MCF 10A (cell line): ENCODE results near the gene VSTM2B. TPM values are rescaled to one million over a fixed set of nuclear protein-coding genes. Genes with fewer than 3 reads are reported as not detected.

Experiments
- BruUV-seq: library from RNA; stranded (reverse); fragments of 400-500 nt; replicated peaks from 2 replicates; lab custom pipeline; 2021; lab: Mats Ljungman, UMichigan
- CTCF ChIA-PET: fragments of 300-600 bp; sonication (Branson Sonifier 250); formaldehyde crosslinking; extraction: SDS; loops from one replicate; lab custom pipeline; 2021; ENCODE audit warnings: antibody characterized with exemption, inconsistent platforms; lab: Yijun Ruan, JAX
- POLR2A ChIA-PET: fragments of 300-600, 350-650 bp; sonication (Branson Sonifier 250); formaldehyde crosslinking; extraction: SDS; loops from one replicate; lab custom pipeline; 2020; ENCODE audit warnings: antibody characterized with exemption, inconsistent platforms; lab: Yijun Ruan, JAX
- DNase-seq: peaks from one replicate; pipeline ENCODE4 v3.0.0-alpha.2; 2018; ENCODE audit not compliant: unreplicated experiment
- H3K27ac Mint-ChIP-seq: one replicate; pipeline ENCODE4 v1.8.0; 2022; ENCODE audit warnings: mild to moderate bottlenecking, low read depth, mixed read lengths; ENCODE audit not compliant: unreplicated experiment
- H3K27me3 Mint-ChIP-seq: one replicate; pipeline ENCODE4 v1.8.0; 2022; ENCODE audit warnings: mixed read lengths; ENCODE audit not compliant: insufficient read depth, unreplicated experiment
- H3K36me3 Mint-ChIP-seq: one replicate; pipeline ENCODE4 v1.8.0; 2022; ENCODE audit warnings: mild to moderate bottlenecking, moderate library complexity, mixed read lengths; ENCODE audit not compliant: insufficient read depth, unreplicated experiment
- H3K4me1 Mint-ChIP-seq: one replicate; pipeline ENCODE4 v1.8.0; 2022; ENCODE audit warnings: mixed read lengths; ENCODE audit not compliant: insufficient read depth, unreplicated experiment
- H3K4me3 Mint-ChIP-seq: one replicate; pipeline ENCODE4 v1.8.0; 2022; ENCODE audit warnings: mild to moderate bottlenecking, moderate library complexity, mixed read lengths; ENCODE audit not compliant: unreplicated experiment
- H3K9me3 Mint-ChIP-seq: one replicate; pipeline ENCODE4 v1.8.0; 2022; ENCODE audit warnings: mixed read lengths; ENCODE audit not compliant: unreplicated experiment
- intact Hi-C: fragments of 100-400 bp; cut with micrococcal nuclease; formaldehyde crosslinking; loops from 2 replicates; pipeline ENCODE4 v1.14.1; 2022
- total RNA-seq: library from RNA; stranded (reverse); gene quantifications from 2 replicates; pipeline ENCODE4 v1.2.3, GENCODE V29; 2022
- TF ChIP-seq, protein P1 (sequence below): fragments of 200-600 bp; IDR thresholded peaks from one replicate; pipeline ENCODE4 v1.8.0; 2022; ENCODE audit warnings: antibody characterized with exemption, mild to moderate bottlenecking; ENCODE audit not compliant: unreplicated experiment

Gene VSTM2B
- total RNA-seq, 1 experiment from 2014 or later = not detected

DNA sequence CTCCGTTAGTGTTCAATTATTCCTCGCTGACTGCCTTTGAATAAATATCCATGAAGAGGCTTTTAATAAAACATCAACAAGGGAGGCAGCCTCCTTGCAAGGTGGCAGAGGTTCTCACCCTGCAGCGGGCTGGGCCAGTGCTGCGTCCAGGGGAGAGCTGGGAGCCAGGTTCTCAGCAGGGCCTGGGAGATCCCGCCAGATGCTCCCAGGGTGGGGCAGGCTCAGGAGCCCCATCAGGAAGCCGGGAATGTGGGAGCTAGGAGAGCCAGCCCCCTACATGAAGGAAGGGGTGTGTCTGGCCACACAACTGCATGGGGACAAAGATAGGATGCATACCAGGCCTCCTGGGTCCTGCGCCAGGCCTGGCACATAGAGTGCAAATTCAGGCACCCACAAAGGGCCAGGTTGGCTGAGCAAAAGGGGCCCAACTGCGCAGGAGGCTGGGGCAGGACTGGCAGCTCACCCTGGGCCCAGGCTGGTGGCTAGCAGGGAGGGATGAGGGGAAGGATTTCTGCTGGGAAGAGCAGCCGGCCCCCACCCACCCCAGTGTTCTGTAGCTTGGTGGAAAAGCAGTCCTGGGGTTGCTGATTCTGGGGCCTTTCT lies 22.8 kb downstream of the VSTM2B start:
- intact Hi-C loops = no loop called here
- H3K9me3 Mint-ChIP-seq = peaks cover 18% of the 10 kb centered on the region
- ChIA-PET POLR2A (no interaction called here), CTCF (no interaction called here)
- no peak overlapping the region for H3K27ac Mint-ChIP-seq
- H3K4me1 Mint-ChIP-seq = no peaks in the 10 kb centered on the region
- TF ChIP-seq, protein P1, sequence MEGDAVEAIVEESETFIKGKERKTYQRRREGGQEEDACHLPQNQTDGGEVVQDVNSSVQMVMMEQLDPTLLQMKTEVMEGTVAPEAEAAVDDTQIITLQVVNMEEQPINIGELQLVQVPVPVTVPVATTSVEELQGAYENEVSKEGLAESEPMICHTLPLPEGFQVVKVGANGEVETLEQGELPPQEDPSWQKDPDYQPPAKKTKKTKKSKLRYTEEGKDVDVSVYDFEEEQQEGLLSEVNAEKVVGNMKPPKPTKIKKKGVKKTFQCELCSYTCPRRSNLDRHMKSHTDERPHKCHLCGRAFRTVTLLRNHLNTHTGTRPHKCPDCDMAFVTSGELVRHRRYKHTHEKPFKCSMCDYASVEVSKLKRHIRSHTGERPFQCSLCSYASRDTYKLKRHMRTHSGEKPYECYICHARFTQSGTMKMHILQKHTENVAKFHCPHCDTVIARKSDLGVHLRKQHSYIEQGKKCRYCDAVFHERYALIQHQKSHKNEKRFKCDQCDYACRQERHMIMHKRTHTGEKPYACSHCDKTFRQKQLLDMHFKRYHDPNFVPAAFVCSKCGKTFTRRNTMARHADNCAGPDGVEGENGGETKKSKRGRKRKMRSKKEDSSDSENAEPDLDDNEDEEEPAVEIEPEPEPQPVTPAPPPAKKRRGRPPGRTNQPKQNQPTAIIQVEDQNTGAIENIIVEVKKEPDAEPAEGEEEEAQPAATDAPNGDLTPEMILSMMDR = no peak
- no peaks in the 10 kb centered on the region for H3K27me3 Mint-ChIP-seq
- no peak for DNase-seq
- H3K4me3 Mint-ChIP-seq = no peak overlapping the region
- no peaks in the 10 kb centered on the region for H3K36me3 Mint-ChIP-seq
- no TSS peak for BruUV-seq

DNA sequence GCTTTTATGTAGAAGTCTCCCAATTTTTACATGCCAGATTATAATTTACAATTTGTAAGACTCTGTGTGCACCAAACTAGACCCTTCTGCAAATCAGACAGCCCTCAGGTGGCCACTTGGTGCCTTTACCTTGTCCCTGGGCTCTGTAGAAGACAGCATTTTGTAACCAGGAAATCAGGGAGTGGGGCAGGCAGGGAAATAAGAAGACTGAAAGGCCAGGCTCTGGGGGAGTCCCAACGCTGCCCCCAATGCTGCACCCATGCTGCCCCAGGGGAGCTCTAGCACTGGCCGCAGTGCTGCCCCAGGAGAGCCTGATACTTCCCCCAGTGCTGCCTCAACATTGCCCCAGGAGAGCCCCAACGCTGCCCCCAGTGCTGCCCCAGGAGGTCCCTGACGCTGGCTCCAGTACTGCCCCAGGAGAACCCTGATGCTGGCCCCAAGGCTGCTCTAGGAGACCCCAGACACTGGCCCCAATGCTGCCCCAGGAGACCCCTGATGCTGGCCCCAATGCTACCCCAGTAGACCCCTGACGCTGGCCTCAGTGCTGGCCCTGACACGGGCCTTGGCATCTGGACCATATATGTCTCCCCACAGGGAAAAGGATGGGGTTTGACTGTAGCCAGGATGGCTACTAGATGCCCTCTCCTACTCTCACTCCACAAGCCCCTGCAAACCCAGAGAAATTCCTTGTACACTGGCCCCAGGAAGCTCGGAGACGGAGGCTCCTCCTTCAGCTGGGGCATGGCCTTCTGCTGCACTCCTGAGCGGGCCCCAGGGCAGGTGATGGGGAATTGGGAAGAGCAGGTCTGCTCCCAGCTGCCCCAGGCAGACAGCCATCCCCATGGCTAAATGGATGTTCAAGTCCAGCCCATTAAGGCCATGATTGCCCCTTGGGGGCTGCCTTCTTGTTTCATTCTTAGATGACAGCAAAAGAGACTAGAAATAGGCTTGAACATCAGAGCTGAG lies 23.6 kb downstream of the VSTM2B start:
- CTCF ChIA-PET = no interaction called here
- Mint-ChIP-seq H3K4me1 (no peaks in the 10 kb centered on the region), H3K27me3 (no peaks in the 10 kb centered on the region), H3K9me3 (peaks cover 25% of the 10 kb centered on the region), H3K4me3 (no peak overlapping the region), H3K27ac (no peak overlapping the region), H3K36me3 (no peaks in the 10 kb centered on the region)
- TF ChIP-seq, protein P1 = no peak
- DNase-seq = no peak
- intact Hi-C loops = no loop called here
- no TSS peak for BruUV-seq
- POLR2A ChIA-PET = no interaction called here

DNA sequence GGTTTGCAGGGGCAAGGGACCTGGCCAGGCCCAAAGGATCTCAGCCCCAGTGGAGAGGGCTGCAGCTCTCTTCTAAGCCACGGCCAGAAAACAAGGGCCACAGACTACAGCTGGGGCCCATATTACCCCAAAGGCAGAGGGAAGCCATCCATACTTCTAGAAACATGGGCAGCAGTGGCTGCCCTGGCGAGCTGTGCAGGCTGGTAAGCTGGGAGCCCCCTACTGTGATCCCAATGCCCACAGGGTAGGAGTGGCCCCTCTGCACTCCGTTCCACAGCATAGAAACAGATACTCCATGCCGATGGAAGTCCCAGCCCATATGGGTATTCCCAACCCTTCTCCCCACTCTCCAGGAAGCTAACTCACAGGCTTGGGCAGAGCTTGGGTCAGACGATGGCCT lies 25.1 kb downstream of the VSTM2B start:
- ChIA-PET CTCF (no interaction called here), POLR2A (no interaction called here)

DNA sequence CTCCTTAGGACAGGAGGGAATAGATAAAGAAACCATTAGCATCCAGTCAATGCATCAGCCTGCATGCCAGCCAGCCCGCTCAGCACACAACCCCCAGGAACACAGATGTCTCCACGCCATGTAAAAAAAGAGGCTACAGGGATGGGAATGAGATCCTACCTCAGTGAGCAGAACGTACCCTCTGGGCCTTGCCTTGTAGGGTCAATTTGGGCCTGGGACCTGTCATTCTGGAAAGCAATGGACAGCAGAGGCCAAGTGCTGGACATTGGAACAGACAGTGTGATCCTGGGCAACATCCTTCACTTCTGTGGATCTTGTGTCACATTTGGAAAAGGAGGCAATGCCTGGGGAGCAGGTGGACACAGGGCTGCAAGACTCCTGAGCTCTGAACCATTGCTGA lies 26.0 kb downstream of the VSTM2B start:
- H3K27ac Mint-ChIP-seq = no peak overlapping the region
- intact Hi-C loops = no loop called here
- TF ChIP-seq, protein P1 = no peak
- H3K4me3 Mint-ChIP-seq = no peak overlapping the region
- H3K36me3 Mint-ChIP-seq = no peaks in the 10 kb centered on the region
- H3K4me1 Mint-ChIP-seq = no peaks in the 10 kb centered on the region
- BruUV-seq = no TSS peak
- ChIA-PET POLR2A (no interaction called here), CTCF (interaction anchor here (0.7 to 1.1 kb wide), 2 partner anchors 59 to 408 kb away, joined by 3 read pairs; no protein-coding TSS in a partner anchor)
- peaks cover 40% of the 10 kb centered on the region for H3K9me3 Mint-ChIP-seq
- no peaks in the 10 kb centered on the region for H3K27me3 Mint-ChIP-seq
- DNase-seq = no peak

More for the DNA sequence above, 25.1 kb downstream of the VSTM2B start:
- no peaks in the 10 kb centered on the region for H3K36me3 Mint-ChIP-seq
- intact Hi-C loops = no loop called here
- no peaks in the 10 kb centered on the region for H3K27me3 Mint-ChIP-seq
- no peak for DNase-seq
- no peaks in the 10 kb centered on the region for H3K4me1 Mint-ChIP-seq
- peaks cover 35% of the 10 kb centered on the region for H3K9me3 Mint-ChIP-seq
- TF ChIP-seq, protein P1 = no peak
- H3K27ac Mint-ChIP-seq = no peak overlapping the region
- BruUV-seq = no TSS peak
- no peak overlapping the region for H3K4me3 Mint-ChIP-seq
